Nucleus accumbens (tissue), 56 donors: ENCODE data around the gene DCST1.

Source experiments
- DNase-seq, 56 donors: peaks; one replicate each; lab custom pipeline; 2025; lab: John Stamatoyannopoulos, UW

The DCST1 gene

GRCh38 chr1:155011437-155012025, 22.1 kb upstream of the DCST1 start:
- no peak for DNase-seq

- DNase-seq = peak in 51 of 56 donors; percentile 38 to 91 (median 75)
Measured at GRCh38 chr1:155012026-155012546, 21.5 kb upstream of the DCST1 start.

- DNase-seq = no peak
Measured at GRCh38 chr1:155012776-155013602, 20.6 kb upstream of the DCST1 start.

- DNase-seq = no peak
Measured at GRCh38 chr1:155013632-155014031, 20.0 kb upstream of the DCST1 start.

GRCh38 chr1:155014709-155015508, 18.7 kb upstream of the DCST1 start:
- no peak for DNase-seq

- DNase-seq = no peak
Measured at GRCh38 chr1:155015527-155016230, 17.9 kb upstream of the DCST1 start.

- DNase-seq = no peak
Measured at GRCh38 chr1:155016231-155016831, 17.3 kb upstream of the DCST1 start.

- peak in 55 of 56 donors; percentile 11 to 96 (median 75) for DNase-seq
Measured at GRCh38 chr1:155017041-155017945, 16.3 kb upstream of the DCST1 start.

GRCh38 chr1:155017946-155018316, 15.7 kb upstream of the DCST1 start:
- DNase-seq = no peak

GRCh38 chr1:155018617-155019348, 14.8 kb upstream of the DCST1 start:
- no peak for DNase-seq

- peak in 1 of 56 donors; percentile 24 for DNase-seq
Measured at GRCh38 chr1:155019377-155020245, 14.0 kb upstream of the DCST1 start.

- DNase-seq = no peak
Measured at GRCh38 chr1:155022136-155022926, 11.3 kb upstream of the DCST1 start.

- DNase-seq = no peak
Measured at GRCh38 chr1:155022927-155023236, 10.7 kb upstream of the DCST1 start.

- no peak for DNase-seq
Measured at GRCh38 chr1:155023627-155024026, 10.0 kb upstream of the DCST1 start.

GRCh38 chr1:155024315-155024714, 9.3 kb upstream of the DCST1 start:
- no peak for DNase-seq

- no peak for DNase-seq
Measured at GRCh38 chr1:155026154-155026553, 7.5 kb upstream of the DCST1 start.

- DNase-seq = no peak
Measured at GRCh38 chr1:155026588-155026987, 7.0 kb upstream of the DCST1 start.
